H9 (cell line): Measurements from ENCODE around the gene YIPF5. TPM values are rescaled to one million over a fixed set of nuclear protein-coding genes. Genes with fewer than 3 reads are reported as not detected.

ENCODE experiments used
- DNase-seq: peaks from one replicate; pipeline ENCODE4 v3.0.0-alpha.2; 2017
- H2AFZ ChIP-seq: one replicate; pipeline ENCODE4 v1.6.1; 2013; ENCODE audit warnings: mild to moderate bottlenecking, low read length, control low read depth, moderate library complexity
- H2AK5ac ChIP-seq: 2 replicates; pipeline ENCODE4 v1.6.1; 2013; ENCODE audit warnings: low read length, control low read depth, mixed read lengths; ENCODE audit not compliant: insufficient read length
- H2BK120ac ChIP-seq: one replicate; pipeline ENCODE4 v1.6.1; 2013; ENCODE audit warnings: low read depth, mild to moderate bottlenecking, low read length, control low read depth, inconsistent platforms; ENCODE audit not compliant: poor library complexity, severe bottlenecking
- H2BK12ac ChIP-seq: 2 replicates; pipeline ENCODE4 v1.6.1; 2013; ENCODE audit warnings: low read length, control low read depth, mixed read lengths, low read depth; ENCODE audit not compliant: insufficient read length
- H2BK15ac ChIP-seq: 2 replicates; pipeline ENCODE4 v1.6.1; 2013; ENCODE audit warnings: low read depth, low read length, control low read depth
- H2BK20ac ChIP-seq: one replicate; pipeline ENCODE4 v1.6.1; 2013; ENCODE audit warnings: low read depth, mild to moderate bottlenecking, low read length, control low read depth, inconsistent platforms; ENCODE audit not compliant: poor library complexity, severe bottlenecking
- H2BK5ac ChIP-seq: 2 replicates; pipeline ENCODE4 v1.6.1; 2013; ENCODE audit warnings: low read length, control low read depth, mixed read lengths; ENCODE audit not compliant: insufficient read length
- H3K14ac ChIP-seq: 2 replicates; pipeline ENCODE4 v1.6.1; 2013; ENCODE audit warnings: low read length, control low read depth; ENCODE audit not compliant: insufficient read depth
- H3K18ac ChIP-seq: 2 replicates; pipeline ENCODE4 v1.6.1; 2013; ENCODE audit warnings: low read depth, mild to moderate bottlenecking, mixed read lengths, low read length, control low read depth; ENCODE audit not compliant: insufficient read length
- H3K23ac ChIP-seq: 2 replicates; pipeline ENCODE4 v1.6.1; 2013; ENCODE audit warnings: low read length, control low read depth, mixed read lengths, low read depth; ENCODE audit not compliant: insufficient read length
- H3K23me2 ChIP-seq: 2 replicates; pipeline ENCODE4 v1.6.1; 2013; ENCODE audit warnings: low read depth, mild to moderate bottlenecking, mixed read lengths, low read length, control low read depth; ENCODE audit not compliant: insufficient read length, poor library complexity, severe bottlenecking
- H3K27ac ChIP-seq: 2 replicates; pipeline ENCODE4 v1.5.1; 2013; ENCODE audit warnings: low read length, control low read depth, mixed read lengths, low read depth; ENCODE audit not compliant: insufficient read length
- H3K27me3 ChIP-seq: 2 replicates; pipeline ENCODE4 v1.6.1; 2013; ENCODE audit warnings: low read length, control low read depth, inconsistent platforms; ENCODE audit not compliant: insufficient read depth
- H3K4ac ChIP-seq: 2 replicates; pipeline ENCODE4 v1.6.1; 2013; ENCODE audit warnings: low read depth, mild to moderate bottlenecking, control low read depth, inconsistent platforms, low read length, moderate library complexity
- H3K4me1 ChIP-seq: 2 replicates; pipeline ENCODE4 v1.6.1; 2013; ENCODE audit warnings: low read length, control low read depth, inconsistent platforms; ENCODE audit not compliant: insufficient read depth
- H3K4me2 ChIP-seq: 2 replicates; pipeline ENCODE4 v1.6.1; 2013; ENCODE audit warnings: low read length, control low read depth, mixed read lengths; ENCODE audit not compliant: insufficient read length, insufficient read depth
- H3K56ac ChIP-seq: 2 replicates; pipeline ENCODE4 v1.6.1; 2013; ENCODE audit warnings: low read depth, mild to moderate bottlenecking, mixed read lengths, low read length, control low read depth; ENCODE audit not compliant: insufficient read length
- H3K79me1 ChIP-seq: 2 replicates; pipeline ENCODE4 v1.6.1; 2013; ENCODE audit warnings: low read depth, mild to moderate bottlenecking, moderate library complexity, low read length, control low read depth, inconsistent platforms; ENCODE audit not compliant: insufficient read depth, poor library complexity, severe bottlenecking
- H3K79me2 ChIP-seq: 2 replicates; pipeline ENCODE4 v1.6.1; 2013; ENCODE audit warnings: low read length, control low read depth, inconsistent platforms; ENCODE audit not compliant: insufficient read depth
- H3K9ac ChIP-seq: 2 replicates; pipeline ENCODE4 v1.6.1; 2013; ENCODE audit warnings: low read length, control low read depth, mixed read lengths; ENCODE audit not compliant: insufficient read length; ENCODE audit errors: extremely low read depth
- H3K9me3 ChIP-seq: one replicate; pipeline ENCODE4 v1.6.1; 2013; ENCODE audit warnings: low read depth, low read length, inconsistent platforms; ENCODE audit not compliant: control insufficient read depth
- H3T11ph ChIP-seq: one replicate; pipeline ENCODE4 v1.6.1; 2013; ENCODE audit warnings: mild to moderate bottlenecking, low read length, control low read depth, inconsistent platforms
- H4K20me1 ChIP-seq: one replicate; pipeline ENCODE4 v1.6.1; 2013; ENCODE audit not compliant: control insufficient read depth, insufficient read length, insufficient read depth
- H4K5ac ChIP-seq: 2 replicates; pipeline ENCODE4 v1.6.1; 2013; ENCODE audit warnings: low read depth, mild to moderate bottlenecking, mixed read lengths, low read length, control low read depth; ENCODE audit not compliant: insufficient read length
- H4K8ac ChIP-seq: replicated peaks from 2 replicates; pipeline ENCODE4 v1.6.1; 2013; ENCODE audit warnings: low read length, control low read depth, mixed read lengths, low read depth; ENCODE audit not compliant: insufficient read length
- H4K91ac ChIP-seq: 2 replicates; pipeline ENCODE4 v1.6.1; 2013; ENCODE audit warnings: low read depth, mild to moderate bottlenecking, moderate library complexity, mixed read lengths, low read length, control low read depth; ENCODE audit not compliant: insufficient read length
- H3K27ac Mint-ChIP-seq, 3 experiments: 2 replicates in 2 of 3; 3 replicates in 1 of 3; pipeline ENCODE4 v1.8.0; 2020 to 2021; ENCODE audit warnings: mixed read lengths in 3 of 3, mild to moderate bottlenecking in 1 of 3, moderate library complexity in 1 of 3
- H3K27me3 Mint-ChIP-seq: 2 replicates; pipeline ENCODE4 v1.8.0; 2021; ENCODE audit warnings: low read depth, mild to moderate bottlenecking, moderate library complexity, mixed read lengths
- H3K36me3 Mint-ChIP-seq, 3 experiments: 2 replicates in 2 of 3; 3 replicates in 1 of 3; pipeline ENCODE4 v1.8.0; 2020 to 2021; ENCODE audit warnings: low read depth in 3 of 3, mixed read lengths in 3 of 3; ENCODE audit not compliant: insufficient read depth in 1 of 3
- H3K4me1 Mint-ChIP-seq, 2 experiments: 2 replicates each; pipeline ENCODE4 v1.8.0; 2020; ENCODE audit warnings: mixed read lengths in 2 of 2
- H3K4me3 Mint-ChIP-seq, 2 experiments: 2 replicates in 1 of 2; 3 replicates in 1 of 2; pipeline ENCODE4 v1.8.0; 2020 to 2021; ENCODE audit warnings: mild to moderate bottlenecking in 2 of 2, mixed read lengths in 2 of 2, moderate library complexity in 1 of 2
- H3K9me3 Mint-ChIP-seq, 2 experiments: 2 replicates in 1 of 2; 3 replicates in 1 of 2; pipeline ENCODE4 v1.8.0; 2020; ENCODE audit warnings: mild to moderate bottlenecking in 2 of 2, mixed read lengths in 2 of 2, moderate library complexity in 1 of 2
- WGBS: extraction: QIAGEN DNeasy Blood & Tissue Kit; methylation state at CpG from one replicate; pipeline ENCODE4 v1.1.7; 2013; ENCODE audit warnings: missing lambda C conversion rate, low lambda C conversion rate, mixed read lengths; ENCODE audit not compliant: insufficient read length; ENCODE audit errors: extremely low coverage; 5-methylcytosine and 5-hydroxymethylcytosine counted together
- total RNA-seq: library from RNA; stranded (reverse); gene quantifications from 2 replicates; pipeline ENCODE4 v1.2.1, GENCODE V29; 2021
- TF ChIP-seq, protein P1 (sequence below): fragments of 200-600 bp; sonication (generic); conservative IDR thresholded peaks from 3 replicates; pipeline ENCODE4 v1.8.0; 2021; ENCODE audit warnings: antibody characterized with exemption, mild to moderate bottlenecking

The YIPF5 gene
- total RNA-seq, 1 experiment from 2014 or later = 44.6 TPM

DNA sequence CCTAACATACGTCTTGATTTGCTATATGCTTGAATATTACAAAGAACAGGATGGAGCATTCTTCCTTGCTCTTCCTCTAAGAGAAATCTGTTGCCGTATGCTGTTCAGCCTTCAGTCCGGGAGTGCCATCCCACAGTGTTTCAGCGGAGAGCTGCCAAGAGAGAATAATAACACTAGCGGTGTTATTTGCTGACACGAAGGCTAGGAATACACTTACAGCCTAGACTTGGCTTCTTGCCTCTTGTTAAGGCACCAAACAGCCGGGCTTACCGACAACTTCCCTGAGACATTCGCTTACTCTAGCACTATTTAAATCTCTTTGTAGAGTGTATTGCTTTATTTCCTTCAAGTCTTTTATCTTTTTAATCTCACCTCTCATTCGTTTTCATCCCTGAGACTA is 31.6 kb upstream of the YIPF5 start:
- Histone ChIP-seq H3K14ac (no peak overlapping the region), H2BK120ac (no peak overlapping the region), H3K4me1 (no peaks in the 10 kb centered on the region), H2BK20ac (no peak overlapping the region), H2AK5ac (no peak overlapping the region), H3K27ac (no peak overlapping the region), H2AFZ (no peak overlapping the region), H3K18ac (no peak overlapping the region), H4K20me1 (no peaks in the 10 kb centered on the region), H3K9me3 (no peaks in the 10 kb centered on the region), H4K8ac (no peak overlapping the region), H3K4me2 (no peak overlapping the region), H2BK5ac (no peak overlapping the region), H3K23ac (no peak overlapping the region), H4K91ac (no peak overlapping the region), H2BK12ac (no peak overlapping the region), H3K56ac (no peak overlapping the region), H2BK15ac (no peak overlapping the region), H3T11ph (no peak overlapping the region), H4K5ac (no peak overlapping the region), H3K4ac (no peak overlapping the region), H3K79me2 (no peaks in the 10 kb centered on the region), H3K27me3 (no peaks in the 10 kb centered on the region; the same call in 1 of the 2 replicates), H3K79me1 (no peaks in the 10 kb centered on the region), H3K9ac (no peak overlapping the region), H3K23me2 (peaks cover 5% of the 10 kb centered on the region)
- DNase-seq = no peak
- WGBS = no CpG with 5 or more reads among the region's 10 CpGs
- Mint-ChIP-seq H3K36me3 (no peaks in the 10 kb centered on the region), H3K9me3 (no peaks in the 10 kb centered on the region; a peak in 1 of 5 replicates), H3K4me3 (no peak overlapping the region), H3K27ac (no peak overlapping the region), H3K4me1 (peaks cover 12 to 16% of the 10 kb centered on the region in 2 experiments), H3K27me3 (peaks cover 29% of the 10 kb centered on the region)
- TF ChIP-seq, protein P1, sequence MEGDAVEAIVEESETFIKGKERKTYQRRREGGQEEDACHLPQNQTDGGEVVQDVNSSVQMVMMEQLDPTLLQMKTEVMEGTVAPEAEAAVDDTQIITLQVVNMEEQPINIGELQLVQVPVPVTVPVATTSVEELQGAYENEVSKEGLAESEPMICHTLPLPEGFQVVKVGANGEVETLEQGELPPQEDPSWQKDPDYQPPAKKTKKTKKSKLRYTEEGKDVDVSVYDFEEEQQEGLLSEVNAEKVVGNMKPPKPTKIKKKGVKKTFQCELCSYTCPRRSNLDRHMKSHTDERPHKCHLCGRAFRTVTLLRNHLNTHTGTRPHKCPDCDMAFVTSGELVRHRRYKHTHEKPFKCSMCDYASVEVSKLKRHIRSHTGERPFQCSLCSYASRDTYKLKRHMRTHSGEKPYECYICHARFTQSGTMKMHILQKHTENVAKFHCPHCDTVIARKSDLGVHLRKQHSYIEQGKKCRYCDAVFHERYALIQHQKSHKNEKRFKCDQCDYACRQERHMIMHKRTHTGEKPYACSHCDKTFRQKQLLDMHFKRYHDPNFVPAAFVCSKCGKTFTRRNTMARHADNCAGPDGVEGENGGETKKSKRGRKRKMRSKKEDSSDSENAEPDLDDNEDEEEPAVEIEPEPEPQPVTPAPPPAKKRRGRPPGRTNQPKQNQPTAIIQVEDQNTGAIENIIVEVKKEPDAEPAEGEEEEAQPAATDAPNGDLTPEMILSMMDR = no peak
